Left ventricle myocardium inferior (tissue), 1 donor: ENCODE data around the gene C2CD5. TPM values are rescaled to one million over a fixed set of nuclear protein-coding genes. Genes with fewer than 3 reads are reported as not detected.
A peak's percentile ranks its signal among the peaks of the same experiment; 100 is the strongest.

Experiments
- DNase-seq: peaks from one replicate; pipeline ENCODE4 v3.0.0-alpha.2; 2020
- H3K27ac ChIP-seq: fragments of 200-600 bp; replicated peaks from 2 replicates; pipeline ENCODE4 v1.8.0; 2021
- H3K27me3 ChIP-seq: fragments of 200-600 bp; 2 replicates; pipeline ENCODE4 v1.8.0; 2021; ENCODE audit warnings: low read depth
- H3K36me3 ChIP-seq: fragments of 200-600 bp; 2 replicates; pipeline ENCODE4 v1.8.0; 2021
- H3K4me1 ChIP-seq: fragments of 200-600 bp; 2 replicates; pipeline ENCODE4 v1.8.0; 2021
- H3K4me3 ChIP-seq: fragments of 200-600 bp; 2 replicates; pipeline ENCODE4 v1.8.0; 2021; ENCODE audit warnings: mild to moderate bottlenecking, moderate library complexity
- H3K9me3 ChIP-seq: fragments of 200-600 bp; replicated peaks from 2 replicates; pipeline ENCODE4 v1.8.0; 2021
- intact Hi-C: fragments of 100-400 bp; cut with micrococcal nuclease; formaldehyde crosslinking; loops from one replicate; pipeline ENCODE4 v1.11.0; 2022
- total RNA-seq: library from RNA; stranded (reverse); fragmentation: NEBNext Ultra II Directional; extraction: Animal tissue kit (Norgen Biotek cat#: 25700); gene quantifications from one replicate; pipeline ENCODE4 v1.2.1, GENCODE V29; 2021
- TF ChIP-seq, protein P1 (sequence below): fragments of 200-600 bp; IDR thresholded peaks from 2 replicates; pipeline ENCODE4 v1.8.0; 2021; ENCODE audit warnings: antibody characterized with exemption, mild to moderate bottlenecking, borderline replicate concordance
- donor health status: DM: no; HTN: yes; CAD: no; lungs with severe emphysema.

C2CD5 gene
- total RNA-seq, 1 donor from 2014 or later, result 22.5 TPM

GRCh38 chr12:22467190-22467589, 77.2 kb downstream of the C2CD5 start:
- H3K36me3 ChIP-seq, result peaks cover 60% of the 10 kb centered on the region
- TF ChIP-seq, protein P1, sequence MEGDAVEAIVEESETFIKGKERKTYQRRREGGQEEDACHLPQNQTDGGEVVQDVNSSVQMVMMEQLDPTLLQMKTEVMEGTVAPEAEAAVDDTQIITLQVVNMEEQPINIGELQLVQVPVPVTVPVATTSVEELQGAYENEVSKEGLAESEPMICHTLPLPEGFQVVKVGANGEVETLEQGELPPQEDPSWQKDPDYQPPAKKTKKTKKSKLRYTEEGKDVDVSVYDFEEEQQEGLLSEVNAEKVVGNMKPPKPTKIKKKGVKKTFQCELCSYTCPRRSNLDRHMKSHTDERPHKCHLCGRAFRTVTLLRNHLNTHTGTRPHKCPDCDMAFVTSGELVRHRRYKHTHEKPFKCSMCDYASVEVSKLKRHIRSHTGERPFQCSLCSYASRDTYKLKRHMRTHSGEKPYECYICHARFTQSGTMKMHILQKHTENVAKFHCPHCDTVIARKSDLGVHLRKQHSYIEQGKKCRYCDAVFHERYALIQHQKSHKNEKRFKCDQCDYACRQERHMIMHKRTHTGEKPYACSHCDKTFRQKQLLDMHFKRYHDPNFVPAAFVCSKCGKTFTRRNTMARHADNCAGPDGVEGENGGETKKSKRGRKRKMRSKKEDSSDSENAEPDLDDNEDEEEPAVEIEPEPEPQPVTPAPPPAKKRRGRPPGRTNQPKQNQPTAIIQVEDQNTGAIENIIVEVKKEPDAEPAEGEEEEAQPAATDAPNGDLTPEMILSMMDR, result no peak
- no peak overlapping the region for H3K27ac ChIP-seq
- H3K9me3 ChIP-seq, result no peaks in the 10 kb centered on the region
- intact Hi-C loops, result no loop called here
- no peak for DNase-seq
- H3K4me1 ChIP-seq, result no peaks in the 10 kb centered on the region
- no peaks in the 10 kb centered on the region for H3K27me3 ChIP-seq
- H3K4me3 ChIP-seq, result no peak overlapping the region

DNA sequence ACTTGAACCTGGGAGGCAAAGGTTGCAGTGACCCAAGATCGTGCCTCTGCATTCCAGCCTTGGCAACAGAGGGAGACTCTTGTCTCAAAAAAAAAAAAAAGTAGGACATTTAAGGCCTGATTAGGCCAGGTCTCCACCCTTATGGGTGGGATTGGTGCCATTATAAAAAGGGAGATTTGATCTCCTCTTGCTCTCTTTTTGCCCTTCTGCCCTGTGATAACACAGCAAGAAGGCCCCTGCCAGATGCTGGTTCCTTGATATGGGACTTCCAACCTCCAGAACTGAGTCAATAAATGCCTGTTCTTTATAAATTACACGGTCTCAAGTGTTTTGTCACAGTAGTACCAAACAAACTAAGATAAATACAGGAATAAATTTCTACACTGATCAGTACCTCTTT, 81.0 kb downstream of the C2CD5 start:
- Histone ChIP-seq H3K36me3 (peaks cover 22% of the 10 kb centered on the region), H3K4me1 (no peaks in the 10 kb centered on the region), H3K27me3 (no peaks in the 10 kb centered on the region), H3K4me3 (no peak overlapping the region), H3K9me3 (no peaks in the 10 kb centered on the region), H3K27ac (no peak overlapping the region)
- DNase-seq, result no peak
- TF ChIP-seq, protein P1, result no peak
- intact Hi-C loops, result no loop called here

GRCh38 chr12:22461786-22462185, 82.6 kb downstream of the C2CD5 start:
- Histone ChIP-seq H3K9me3 (no peaks in the 10 kb centered on the region), H3K4me3 (no peak overlapping the region), H3K36me3 (peaks cover 7% of the 10 kb centered on the region), H3K27me3 (no peaks in the 10 kb centered on the region), H3K27ac (no peak overlapping the region), H3K4me1 (no peaks in the 10 kb centered on the region)
- no peak for DNase-seq
- TF ChIP-seq, protein P1, result no peak
- intact Hi-C loops, result no loop called here

DNA sequence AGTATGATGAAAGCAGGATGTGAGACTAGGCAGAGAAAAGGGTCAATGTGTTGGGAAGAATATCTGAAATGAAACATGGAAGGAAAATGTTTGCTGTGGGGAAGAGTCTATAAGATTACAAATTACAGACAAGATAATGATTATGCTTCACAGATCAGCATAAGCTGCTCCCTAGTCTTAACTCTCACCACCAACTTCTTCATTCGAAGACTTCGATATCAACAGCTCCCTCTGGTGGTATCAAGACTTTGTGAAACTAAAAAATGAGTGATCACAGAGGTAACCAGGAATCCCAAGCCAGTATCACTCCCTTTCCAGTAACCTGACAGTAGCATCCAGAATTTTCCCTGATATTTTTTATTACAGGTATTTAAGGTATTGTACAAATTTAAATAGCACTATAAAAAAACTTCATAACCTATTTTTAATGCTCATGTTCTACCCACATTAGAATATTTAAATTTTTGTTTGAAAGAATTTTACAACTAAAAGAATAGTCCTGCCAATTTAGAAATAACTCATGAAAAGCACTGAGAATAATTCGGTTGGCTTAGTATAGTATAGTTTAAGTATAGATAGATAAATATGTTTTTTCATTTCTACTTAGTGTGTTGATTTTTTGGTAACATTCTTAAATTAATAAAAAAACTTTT, 84.4 kb downstream of the C2CD5 start:
- H3K9me3 ChIP-seq, result no peaks in the 10 kb centered on the region
- H3K4me1 ChIP-seq, result no peaks in the 10 kb centered on the region
- DNase-seq, result no peak
- intact Hi-C loops, result no loop called here
- H3K27me3 ChIP-seq, result no peaks in the 10 kb centered on the region
- no peaks in the 10 kb centered on the region for H3K36me3 ChIP-seq
- no peak overlapping the region for H3K4me3 ChIP-seq
- TF ChIP-seq, protein P1, result peak; percentile 71
- H3K27ac ChIP-seq, result no peak overlapping the region

- H3K4me1 ChIP-seq, result no peaks in the 10 kb centered on the region
- no peak for DNase-seq
- H3K9me3 ChIP-seq, result no peaks in the 10 kb centered on the region
- TF ChIP-seq, protein P1, result no peak
- H3K4me3 ChIP-seq, result no peak overlapping the region
- no peaks in the 10 kb centered on the region for H3K27me3 ChIP-seq
- H3K27ac ChIP-seq, result peak overlapping the region; percentile 7
- intact Hi-C loops, result no loop called here
- H3K36me3 ChIP-seq, result peaks cover 10% of the 10 kb centered on the region
Measured at GRCh38 chr12:22458298-22458937, 85.9 kb downstream of the C2CD5 start.
